Lower leg skin (tissue), 3 donors: ENCODE data around the gene GK2.

Experiments used
- CTCF ChIP-seq, 3 donors: fragments of 450-650 bp; IDR thresholded peaks; one replicate each; pipeline ENCODE4 v1.5.1; 2016; ENCODE audit warnings: antibody characterized with exemption in 3 of 3, mild to moderate bottlenecking in 3 of 3, moderate library complexity in 2 of 3
- POLR2A ChIP-seq, 2 donors: fragments of 450-650 bp; IDR thresholded peaks; one replicate each; pipeline ENCODE4 v1.6.1; 2016 to 2017; ENCODE audit warnings: antibody characterized with exemption in 2 of 2, mild to moderate bottlenecking in 1 of 2, moderate library complexity in 1 of 2

DNA sequence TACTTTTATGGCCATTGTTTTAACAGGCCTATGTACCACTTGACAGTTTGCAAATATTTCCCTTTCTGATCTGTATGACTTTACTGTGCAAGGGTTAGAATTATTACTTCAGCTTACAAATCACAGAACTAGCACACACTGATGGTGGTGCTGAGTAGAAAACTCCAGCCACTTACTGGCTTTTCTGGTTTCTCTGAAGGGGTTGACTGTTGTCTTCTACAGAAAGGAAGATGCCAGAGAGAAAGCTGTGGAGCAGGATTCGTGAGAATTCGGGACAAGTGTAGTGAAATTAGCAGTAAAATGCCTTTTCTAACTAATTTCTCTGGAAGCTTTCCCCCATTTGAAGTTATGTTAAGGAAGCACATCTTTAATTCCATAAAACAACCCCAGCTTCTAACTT lies 46.6 kb upstream of the GK2 start:
- TF ChIP-seq CTCF (IDR thresholded peaks at IDR 0.05) (no peak), POLR2A (IDR thresholded peaks at IDR 0.05) (no peak)
